OCI-LY3 (cell line): Measurements from ENCODE around the gene PARD3.

Experiments
- EZH2phosphoT487 ChIP-seq: fragments of 200-600 bp; shearing (Covaris generic); IDR thresholded peaks from 2 replicates; pipeline ENCODE4 v1.6.1; 2018; ENCODE audit warnings: antibody characterized with exemption, mixed run types, low read depth
- TF ChIP-seq, protein P1 (sequence below): fragments of 200-600, 300-600 bp; sonication (generic); IDR thresholded peaks from 2 replicates; pipeline ENCODE4 v1.5.1; 2014; ENCODE audit warnings: antibody characterized with exemption, low read length, low read depth

DNA sequence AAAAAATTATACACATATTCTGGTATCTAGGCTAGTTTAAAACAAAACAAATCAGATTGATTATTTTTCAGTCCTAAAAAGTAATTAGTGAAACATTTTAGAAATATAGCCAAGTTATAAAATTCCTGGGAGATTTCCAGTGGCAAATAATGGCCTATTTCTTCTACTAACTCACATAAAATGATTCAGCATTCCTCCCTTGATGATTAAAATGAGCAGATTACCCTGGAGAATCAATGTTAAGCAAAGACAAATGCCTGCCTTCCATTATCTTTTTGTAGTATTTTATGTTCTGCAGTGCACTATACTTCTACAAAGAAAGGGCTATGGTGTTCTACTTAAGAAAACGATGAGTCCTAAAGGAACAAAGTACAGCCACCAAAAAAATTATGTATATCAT lies 53.6 kb downstream of the PARD3 start:
- TF ChIP-seq, protein P1, sequence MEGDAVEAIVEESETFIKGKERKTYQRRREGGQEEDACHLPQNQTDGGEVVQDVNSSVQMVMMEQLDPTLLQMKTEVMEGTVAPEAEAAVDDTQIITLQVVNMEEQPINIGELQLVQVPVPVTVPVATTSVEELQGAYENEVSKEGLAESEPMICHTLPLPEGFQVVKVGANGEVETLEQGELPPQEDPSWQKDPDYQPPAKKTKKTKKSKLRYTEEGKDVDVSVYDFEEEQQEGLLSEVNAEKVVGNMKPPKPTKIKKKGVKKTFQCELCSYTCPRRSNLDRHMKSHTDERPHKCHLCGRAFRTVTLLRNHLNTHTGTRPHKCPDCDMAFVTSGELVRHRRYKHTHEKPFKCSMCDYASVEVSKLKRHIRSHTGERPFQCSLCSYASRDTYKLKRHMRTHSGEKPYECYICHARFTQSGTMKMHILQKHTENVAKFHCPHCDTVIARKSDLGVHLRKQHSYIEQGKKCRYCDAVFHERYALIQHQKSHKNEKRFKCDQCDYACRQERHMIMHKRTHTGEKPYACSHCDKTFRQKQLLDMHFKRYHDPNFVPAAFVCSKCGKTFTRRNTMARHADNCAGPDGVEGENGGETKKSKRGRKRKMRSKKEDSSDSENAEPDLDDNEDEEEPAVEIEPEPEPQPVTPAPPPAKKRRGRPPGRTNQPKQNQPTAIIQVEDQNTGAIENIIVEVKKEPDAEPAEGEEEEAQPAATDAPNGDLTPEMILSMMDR: no peak
- TF ChIP-seq EZH2phosphoT487: no peak
